Type B pancreatic cell (in vitro differentiated cells): ENCODE measurements around the gene PAQR9. TPM values are rescaled to one million over a fixed set of nuclear protein-coding genes. Genes with fewer than 3 reads are reported as not detected.

ENCODE experiments used
- DNase-seq: peaks from one replicate; pipeline ENCODE4 v3.0.0; 2021; ENCODE audit warnings: mixed read lengths; ENCODE audit not compliant: unreplicated experiment; ENCODE audit errors: extremely low spot score
- H3K27ac Mint-ChIP-seq: 2 replicates; pipeline ENCODE4 v1.8.0; 2021; ENCODE audit warnings: mild to moderate bottlenecking, mixed read lengths
- H3K27me3 Mint-ChIP-seq: 2 replicates; pipeline ENCODE4 v1.8.0; 2021; ENCODE audit warnings: mixed read lengths
- H3K36me3 Mint-ChIP-seq: 2 replicates; pipeline ENCODE4 v1.8.0; 2021; ENCODE audit warnings: mixed read lengths
- H3K4me1 Mint-ChIP-seq: one replicate; pipeline ENCODE4 v1.8.0; 2021; ENCODE audit warnings: mixed read lengths; ENCODE audit not compliant: unreplicated experiment
- H3K4me3 Mint-ChIP-seq: 2 replicates; pipeline ENCODE4 v1.8.0; 2021; ENCODE audit warnings: mild to moderate bottlenecking, mixed read lengths
- H3K9me3 Mint-ChIP-seq: 2 replicates; pipeline ENCODE4 v1.8.0; 2021; ENCODE audit warnings: mixed read lengths
- long read RNA-seq: library from polyadenylated mRNA; unstranded; transcript quantifications from one replicate; pipeline ENCODE4 v2.0.0, GENCODE V29; 2020
- total RNA-seq: library from RNA; stranded (reverse); gene quantifications from 2 replicates; pipeline ENCODE4 v1.2.1, GENCODE V29; 2021; ENCODE audit warnings: low replicate concordance
- TF ChIP-seq, protein P1 (sequence below): fragments of 200-600 bp; sonication (generic); conservative IDR thresholded peaks from 2 replicates; pipeline ENCODE4 v1.5.0; 2021; ENCODE audit warnings: antibody characterized with exemption, mild to moderate bottlenecking

The PAQR9 gene, protein sequence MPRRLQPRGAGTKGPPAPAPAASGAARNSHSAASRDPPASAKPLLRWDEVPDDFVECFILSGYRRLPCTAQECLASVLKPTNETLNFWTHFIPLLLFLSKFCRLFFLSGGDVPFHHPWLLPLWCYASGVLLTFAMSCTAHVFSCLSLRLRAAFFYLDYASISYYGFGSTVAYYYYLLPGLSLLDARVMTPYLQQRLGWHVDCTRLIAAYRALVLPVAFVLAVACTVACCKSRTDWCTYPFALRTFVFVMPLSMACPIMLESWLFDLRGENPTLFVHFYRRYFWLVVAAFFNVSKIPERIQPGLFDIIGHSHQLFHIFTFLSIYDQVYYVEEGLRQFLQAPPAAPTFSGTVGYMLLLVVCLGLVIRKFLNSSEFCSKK
- 0.12 and 0.58 TPM in 2 replicates for total RNA-seq
- long read RNA-seq = 0 reads

DNA sequence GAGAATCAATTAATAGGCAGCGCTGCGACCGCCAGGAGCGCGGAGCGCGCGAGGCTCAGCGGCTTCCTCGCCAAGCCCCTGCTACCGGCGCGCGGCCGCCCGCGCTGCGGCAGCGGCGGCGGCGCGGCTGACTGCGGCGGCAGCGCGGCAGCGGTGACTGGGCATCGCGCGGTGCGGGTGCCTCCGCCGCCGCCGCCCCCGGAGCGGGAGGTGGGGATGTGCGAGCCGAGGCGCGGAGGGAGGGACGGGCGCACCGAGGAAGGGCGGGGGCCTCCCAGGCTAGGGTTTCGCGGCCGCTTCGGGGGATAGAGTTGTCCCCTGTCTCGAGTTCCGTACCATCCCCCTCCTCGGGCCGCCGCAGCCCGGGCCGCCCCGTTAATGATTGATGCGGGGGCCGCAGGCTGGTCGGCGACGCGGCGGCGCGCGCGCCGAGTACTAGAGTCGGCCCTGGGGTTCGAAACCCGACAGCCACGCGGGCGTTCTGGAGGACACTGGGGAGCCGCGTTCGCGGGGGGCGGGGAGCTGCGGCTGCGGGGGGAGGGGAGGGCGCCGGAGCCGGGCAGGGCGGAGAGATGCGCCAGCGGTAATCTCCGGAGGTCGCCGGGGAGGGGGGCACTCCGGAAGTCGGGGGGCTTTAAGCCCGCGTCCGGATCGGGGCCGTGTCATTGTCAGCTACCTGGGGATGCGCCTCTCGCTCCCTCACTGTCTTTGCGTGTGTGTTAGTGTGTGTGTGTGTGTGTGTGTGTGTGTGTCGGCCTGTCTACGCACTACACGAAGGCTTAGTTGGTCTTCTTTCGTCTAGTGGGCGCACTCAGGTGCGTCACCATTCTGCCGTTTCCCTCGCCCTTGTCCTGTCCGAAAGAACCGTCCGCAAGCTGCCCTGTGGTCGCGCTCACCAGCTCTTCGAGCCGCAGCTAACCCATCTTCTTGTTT lies at the start of gene PAQR9:
TSS of gene PAQR9 (minus strand) at position 159 of the 933 bp plus-strand sequence. CDS start 338 bp downstream, outside the sequence.
- peak; percentile 80 for DNase-seq
- H3K9me3 Mint-ChIP-seq = no peaks in the 10 kb centered on the region
- peaks cover 4% of the 10 kb centered on the region for H3K4me1 Mint-ChIP-seq
- H3K27ac Mint-ChIP-seq = peak within 1 kb of the TSS; percentile 81
- H3K4me3 Mint-ChIP-seq = peak within 1 kb of the TSS; percentile 94
- H3K36me3 Mint-ChIP-seq = peaks cover 4% of the 10 kb centered on the region
- H3K27me3 Mint-ChIP-seq = peaks cover 67% of the 10 kb centered on the region
- TF ChIP-seq, protein P1, sequence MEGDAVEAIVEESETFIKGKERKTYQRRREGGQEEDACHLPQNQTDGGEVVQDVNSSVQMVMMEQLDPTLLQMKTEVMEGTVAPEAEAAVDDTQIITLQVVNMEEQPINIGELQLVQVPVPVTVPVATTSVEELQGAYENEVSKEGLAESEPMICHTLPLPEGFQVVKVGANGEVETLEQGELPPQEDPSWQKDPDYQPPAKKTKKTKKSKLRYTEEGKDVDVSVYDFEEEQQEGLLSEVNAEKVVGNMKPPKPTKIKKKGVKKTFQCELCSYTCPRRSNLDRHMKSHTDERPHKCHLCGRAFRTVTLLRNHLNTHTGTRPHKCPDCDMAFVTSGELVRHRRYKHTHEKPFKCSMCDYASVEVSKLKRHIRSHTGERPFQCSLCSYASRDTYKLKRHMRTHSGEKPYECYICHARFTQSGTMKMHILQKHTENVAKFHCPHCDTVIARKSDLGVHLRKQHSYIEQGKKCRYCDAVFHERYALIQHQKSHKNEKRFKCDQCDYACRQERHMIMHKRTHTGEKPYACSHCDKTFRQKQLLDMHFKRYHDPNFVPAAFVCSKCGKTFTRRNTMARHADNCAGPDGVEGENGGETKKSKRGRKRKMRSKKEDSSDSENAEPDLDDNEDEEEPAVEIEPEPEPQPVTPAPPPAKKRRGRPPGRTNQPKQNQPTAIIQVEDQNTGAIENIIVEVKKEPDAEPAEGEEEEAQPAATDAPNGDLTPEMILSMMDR = no peak

DNA sequence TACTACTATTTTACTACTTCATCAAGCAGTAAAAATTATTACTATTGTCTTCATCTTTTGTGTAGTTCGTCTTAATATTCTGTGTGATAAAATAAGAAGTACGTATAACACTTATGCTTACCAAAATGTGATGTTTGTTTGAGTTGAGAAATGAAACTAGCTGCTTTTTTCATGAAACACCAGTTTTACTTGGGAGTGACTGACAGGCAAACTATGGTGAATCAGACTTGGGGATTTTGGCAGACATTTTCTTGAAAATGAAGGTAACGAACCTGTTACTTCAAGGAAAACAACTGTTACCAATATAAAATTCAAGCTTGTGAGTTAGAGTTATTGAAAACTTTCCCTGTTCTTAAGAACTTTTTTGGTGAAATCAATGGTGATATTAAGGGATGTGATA lies 48.2 kb upstream of the PAQR9 start:
- H3K27me3 Mint-ChIP-seq = no peaks in the 10 kb centered on the region

DNA sequence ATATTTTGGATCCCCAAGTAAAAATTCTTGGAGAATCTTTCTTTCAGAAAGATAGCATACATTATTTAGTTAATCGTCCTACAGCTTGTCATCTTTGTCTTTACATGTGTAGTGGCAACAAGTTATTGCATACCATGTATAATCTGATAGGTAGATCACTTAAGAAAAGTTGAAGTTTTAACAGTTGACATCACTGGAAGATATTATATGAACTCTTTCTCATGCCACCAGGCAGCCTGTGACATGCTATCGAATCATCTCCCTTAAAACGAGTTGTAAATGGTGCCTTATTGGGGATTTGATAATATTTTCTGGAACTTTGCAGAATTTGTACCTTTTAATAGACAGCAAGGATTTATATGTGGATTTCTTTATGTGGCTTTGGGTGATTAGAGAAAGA lies 46.5 kb upstream of the PAQR9 start:
- no peaks in the 10 kb centered on the region for H3K9me3 Mint-ChIP-seq

More for the DNA sequence above, 48.2 kb upstream of the PAQR9 start:
- Mint-ChIP-seq H3K4me3 (no peak overlapping the region), H3K27ac (no peak overlapping the region), H3K36me3 (peaks cover 8% of the 10 kb centered on the region), H3K4me1 (peaks cover 10% of the 10 kb centered on the region), H3K9me3 (no peaks in the 10 kb centered on the region)
- DNase-seq = no peak
- TF ChIP-seq, protein P1 = no peak

DNA sequence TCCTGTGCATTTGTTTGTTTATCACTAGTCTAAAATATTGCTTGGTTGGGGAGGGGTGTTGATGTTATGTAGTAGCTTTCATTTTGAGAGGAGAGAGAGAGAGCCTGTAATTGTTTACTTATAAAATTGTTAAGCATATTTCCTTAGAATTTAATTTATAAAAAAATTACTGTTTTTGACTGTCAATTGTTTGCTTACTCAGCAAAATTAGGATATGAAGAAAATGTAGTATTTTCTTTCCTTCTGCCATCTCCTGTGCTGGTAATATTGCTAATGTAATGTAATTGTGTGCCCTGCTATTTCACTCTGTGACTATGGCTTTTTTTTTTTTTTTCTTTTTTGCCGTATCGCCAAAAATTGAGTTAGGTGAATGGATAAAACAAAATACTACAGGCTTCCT lies 41.3 kb upstream of the PAQR9 start:
- no peak overlapping the region for H3K27ac Mint-ChIP-seq
- H3K27me3 Mint-ChIP-seq = no peaks in the 10 kb centered on the region
- TF ChIP-seq, protein P1 = no peak
- peaks cover 4% of the 10 kb centered on the region for H3K36me3 Mint-ChIP-seq
- peaks cover 34% of the 10 kb centered on the region for H3K4me1 Mint-ChIP-seq
- peak overlapping the region; percentile 48 for H3K4me3 Mint-ChIP-seq
- DNase-seq = no peak
- no peaks in the 10 kb centered on the region for H3K9me3 Mint-ChIP-seq

More for the DNA sequence above, 46.5 kb upstream of the PAQR9 start:
- TF ChIP-seq, protein P1 = no peak
- no peak overlapping the region for H3K4me3 Mint-ChIP-seq
- no peaks in the 10 kb centered on the region for H3K27me3 Mint-ChIP-seq
- no peak for DNase-seq
- H3K4me1 Mint-ChIP-seq = peaks cover 11% of the 10 kb centered on the region
- peaks cover 7% of the 10 kb centered on the region for H3K36me3 Mint-ChIP-seq
- no peak overlapping the region for H3K27ac Mint-ChIP-seq

DNA sequence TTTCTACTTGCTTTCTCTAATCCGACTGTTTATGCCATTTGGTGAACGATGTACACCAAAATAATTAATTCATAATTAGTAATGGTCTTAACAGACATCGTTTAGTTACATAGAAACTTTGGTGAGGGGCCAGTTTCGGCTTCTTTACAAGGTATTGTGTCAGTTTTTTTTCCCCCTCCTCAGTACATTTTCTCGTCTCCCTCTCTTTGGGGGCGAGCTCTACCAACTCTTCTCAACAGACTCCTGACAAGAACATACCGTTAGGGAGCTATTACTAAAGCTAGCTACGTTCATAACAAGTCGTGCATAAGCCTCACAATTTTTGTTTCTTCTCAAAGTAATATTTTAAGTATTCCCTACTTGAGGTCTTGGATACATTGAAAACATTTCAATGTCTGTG lies 39.3 kb upstream of the PAQR9 start:
- peak overlapping the region; percentile 98 for H3K4me3 Mint-ChIP-seq

More for the DNA sequence above, 39.3 kb upstream of the PAQR9 start:
- TF ChIP-seq, protein P1 = no peak
- no peak for DNase-seq
- Mint-ChIP-seq H3K9me3 (no peaks in the 10 kb centered on the region), H3K36me3 (peaks cover 4% of the 10 kb centered on the region), H3K27ac (peak overlapping the region; percentile 98), H3K27me3 (no peaks in the 10 kb centered on the region), H3K4me1 (peaks cover 32% of the 10 kb centered on the region)
